Measurements from ENCODE around the gene MRGPRF.

DNA sequence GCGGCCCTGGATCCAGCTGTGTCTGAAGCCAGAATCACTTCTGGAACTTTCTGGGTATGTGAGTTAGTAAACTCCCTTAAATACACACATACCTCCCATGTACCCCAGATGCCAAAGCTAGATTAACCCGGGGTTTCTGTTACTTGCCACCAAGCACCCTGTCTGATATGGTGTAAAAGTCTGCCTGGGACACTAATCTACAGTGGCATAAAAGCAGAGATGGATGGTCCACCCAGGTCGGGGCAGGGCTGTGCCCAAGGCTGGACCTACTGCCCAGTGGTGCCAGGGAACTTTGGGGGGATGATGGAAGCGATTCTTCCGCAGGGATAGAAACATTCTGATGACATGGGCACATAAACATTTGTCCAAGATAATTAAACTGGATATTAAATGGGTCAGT is 12.7 kb downstream of the MRGPRF start:
- TF ChIP-seq, protein P1, sequence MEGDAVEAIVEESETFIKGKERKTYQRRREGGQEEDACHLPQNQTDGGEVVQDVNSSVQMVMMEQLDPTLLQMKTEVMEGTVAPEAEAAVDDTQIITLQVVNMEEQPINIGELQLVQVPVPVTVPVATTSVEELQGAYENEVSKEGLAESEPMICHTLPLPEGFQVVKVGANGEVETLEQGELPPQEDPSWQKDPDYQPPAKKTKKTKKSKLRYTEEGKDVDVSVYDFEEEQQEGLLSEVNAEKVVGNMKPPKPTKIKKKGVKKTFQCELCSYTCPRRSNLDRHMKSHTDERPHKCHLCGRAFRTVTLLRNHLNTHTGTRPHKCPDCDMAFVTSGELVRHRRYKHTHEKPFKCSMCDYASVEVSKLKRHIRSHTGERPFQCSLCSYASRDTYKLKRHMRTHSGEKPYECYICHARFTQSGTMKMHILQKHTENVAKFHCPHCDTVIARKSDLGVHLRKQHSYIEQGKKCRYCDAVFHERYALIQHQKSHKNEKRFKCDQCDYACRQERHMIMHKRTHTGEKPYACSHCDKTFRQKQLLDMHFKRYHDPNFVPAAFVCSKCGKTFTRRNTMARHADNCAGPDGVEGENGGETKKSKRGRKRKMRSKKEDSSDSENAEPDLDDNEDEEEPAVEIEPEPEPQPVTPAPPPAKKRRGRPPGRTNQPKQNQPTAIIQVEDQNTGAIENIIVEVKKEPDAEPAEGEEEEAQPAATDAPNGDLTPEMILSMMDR (IDR thresholded peaks at IDR 0.05 in 8 of 11, conservative IDR thresholded peaks at IDR 0.05 in 3 of 11) = no peak
- TF ChIP-seq POLR2A (IDR thresholded peaks at IDR 0.05) = no peak

All from spleen (tissue), 7 donors.